ENCODE data around the gene ALPI.
A peak's percentile ranks its signal among the peaks of the same experiment; 100 is the strongest.
"Not testable (repeated sequence)": the region's sequence is repeated elsewhere in the genome, so short reads cannot be mapped to it uniquely, and the experiment has no call there.

Gene ALPI

DNA sequence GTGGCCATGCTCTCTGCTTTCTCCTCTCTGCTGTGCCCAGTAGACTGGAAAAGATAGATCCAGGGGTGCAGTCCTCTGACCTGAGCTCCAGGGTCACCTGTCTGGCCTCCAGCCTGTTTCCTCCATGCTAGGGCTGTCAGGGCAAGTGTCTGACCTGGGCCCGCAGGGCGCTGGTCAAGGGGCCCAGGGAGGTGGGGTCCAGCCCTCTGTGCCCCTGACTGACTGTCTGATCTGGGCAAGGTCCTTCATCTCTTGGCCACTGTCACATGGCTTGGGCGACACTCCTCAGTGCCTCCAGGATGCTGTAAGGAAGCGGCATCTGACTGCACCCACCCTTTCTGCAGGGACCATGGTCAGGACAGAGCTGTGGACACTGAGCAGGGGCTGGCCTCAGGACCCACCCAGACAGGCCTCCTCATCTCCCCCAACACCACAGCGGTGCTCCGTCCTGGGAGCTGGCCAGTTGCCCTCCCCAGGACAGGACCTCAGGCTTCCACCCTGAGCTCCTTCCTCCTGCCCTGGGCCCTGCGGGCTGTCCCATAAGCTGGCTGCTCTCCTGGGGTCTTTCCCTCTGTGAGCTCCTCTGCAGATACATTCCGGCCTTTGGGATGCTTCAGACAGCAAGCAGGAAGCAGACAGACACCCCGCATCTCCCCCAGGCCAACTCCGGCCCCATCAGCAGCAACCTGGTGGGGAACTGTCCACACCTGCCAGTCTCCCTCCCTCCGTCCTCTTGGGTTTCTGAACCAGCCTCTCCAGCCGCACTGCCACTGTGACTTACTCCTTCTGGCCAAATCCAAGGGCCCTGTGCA is 21.2 kb upstream of the ALPI start:
- Mint-ChIP-seq H3K27ac (no peak overlapping the region), H3K4me1 (no peaks in the 10 kb centered on the region), H3K4me3 (no peak overlapping the region), H3K36me3 (no peaks in the 10 kb centered on the region), H3K27me3 (peaks cover 16% of the 10 kb centered on the region), H3K9me3 (no peaks in the 10 kb centered on the region)
- DNase-seq, result no peak
- CTCF ChIA-PET, result interaction anchor here (1.0 to 1.1 kb wide), 3 partner anchors 12 to 513 kb away, joined by 3 read pairs; no protein-coding TSS in a partner anchor

DNA sequence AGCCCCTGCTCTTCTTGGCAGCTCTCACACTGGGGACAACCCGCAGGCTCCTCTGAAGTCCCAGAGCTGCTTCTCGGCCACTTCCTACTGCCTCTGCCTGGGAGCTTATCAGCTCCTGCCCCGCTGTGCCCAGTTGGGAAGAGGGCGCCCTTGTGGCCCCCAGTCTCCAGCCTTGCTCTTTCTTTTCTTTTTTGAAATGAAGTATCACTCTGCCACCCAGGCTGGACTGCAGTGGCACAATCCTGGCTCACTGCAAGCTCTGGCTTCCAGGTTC is 20.6 kb upstream of the ALPI start:
- peaks cover 16% of the 10 kb centered on the region for H3K27me3 Mint-ChIP-seq
- no peaks in the 10 kb centered on the region for H3K36me3 Mint-ChIP-seq
- H3K27ac Mint-ChIP-seq, result no peak overlapping the region
- DNase-seq, result no peak
- CTCF ChIA-PET, result interaction anchor here (1.0 to 1.1 kb wide), 3 partner anchors 12 to 513 kb away, joined by 3 read pairs; no protein-coding TSS in a partner anchor
- H3K4me1 Mint-ChIP-seq, result no peaks in the 10 kb centered on the region
- H3K9me3 Mint-ChIP-seq, result no peaks in the 10 kb centered on the region
- H3K4me3 Mint-ChIP-seq, result no peak overlapping the region

DNA sequence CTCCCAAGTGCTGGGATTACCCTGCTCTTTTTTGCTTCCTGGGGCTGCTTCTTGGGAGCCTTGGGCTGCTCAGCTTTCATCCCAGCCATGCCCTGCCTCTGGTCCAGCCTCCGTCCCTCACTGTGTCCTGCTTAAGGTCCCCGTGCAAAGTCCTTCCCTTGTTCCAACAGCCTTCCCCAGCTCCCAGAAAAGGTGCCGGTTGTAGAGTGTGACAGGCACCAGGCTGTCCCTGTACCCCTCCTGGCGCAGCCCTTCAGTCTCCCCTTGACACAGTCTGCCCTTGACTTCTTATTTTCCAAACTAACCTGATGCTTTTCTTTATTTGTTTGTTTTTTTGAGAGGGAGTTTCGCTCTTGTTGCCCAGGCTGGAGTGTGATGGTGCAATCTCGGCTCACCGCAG is 20.1 kb upstream of the ALPI start:
- Mint-ChIP-seq H3K27ac (no peak overlapping the region), H3K4me3 (no peak overlapping the region), H3K9me3 (no peaks in the 10 kb centered on the region), H3K4me1 (no peaks in the 10 kb centered on the region), H3K36me3 (no peaks in the 10 kb centered on the region), H3K27me3 (peaks cover 21% of the 10 kb centered on the region)
- DNase-seq, result no peak
- CTCF ChIA-PET, result interaction anchor here (1.0 kb wide), 2 partner anchors 11 to 514 kb away, joined by 3 read pairs; no protein-coding TSS in a partner anchor

- Mint-ChIP-seq H3K27ac (no peak overlapping the region), H3K4me1 (no peaks in the 10 kb centered on the region), H3K27me3 (peaks cover 21% of the 10 kb centered on the region), H3K36me3 (no peaks in the 10 kb centered on the region), H3K4me3 (no peak overlapping the region), H3K9me3 (no peaks in the 10 kb centered on the region)
- CTCF ChIA-PET, result interaction anchor here (1.2 to 1.8 kb wide), 3 partner anchors 26 to 103 kb away, joined by 3 to 6 read pairs (median 5); no protein-coding TSS in a partner anchor
- no peak for DNase-seq
These were observed 19.4 kb upstream of the ALPI start for GRCh38 chr2:232436381-232437194.

DNA sequence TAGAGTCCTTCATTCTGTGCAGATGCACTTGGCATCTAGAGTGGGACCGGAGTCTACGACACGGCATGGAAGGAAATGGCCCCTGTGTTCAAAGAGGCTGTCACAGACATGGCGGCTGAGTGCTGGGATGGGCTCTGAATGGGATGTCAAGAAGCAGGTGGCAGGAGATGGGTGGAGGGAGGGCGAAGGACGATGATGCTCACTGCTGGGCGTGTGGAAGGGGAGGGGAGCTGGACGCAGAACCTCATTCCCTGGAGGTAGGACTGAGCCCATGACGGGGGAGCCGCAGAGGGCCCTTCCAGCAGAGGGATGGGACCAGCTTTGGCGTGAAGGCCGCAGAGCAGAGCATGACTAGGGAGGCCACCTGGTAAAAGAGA is 18.8 kb upstream of the ALPI start:
- CTCF ChIA-PET, result interaction anchor here (0.9 to 1.8 kb wide), 4 partner anchors 12 to 103 kb away, joined by 3 to 6 read pairs (median 4); no protein-coding TSS in a partner anchor
- no peak for DNase-seq
- H3K4me3 Mint-ChIP-seq, result no peak overlapping the region
- peaks cover 21% of the 10 kb centered on the region for H3K27me3 Mint-ChIP-seq
- no peaks in the 10 kb centered on the region for H3K36me3 Mint-ChIP-seq
- no peaks in the 10 kb centered on the region for H3K4me1 Mint-ChIP-seq
- no peak overlapping the region for H3K27ac Mint-ChIP-seq
- H3K9me3 Mint-ChIP-seq, result no peaks in the 10 kb centered on the region

- no peak overlapping the region for H3K27ac Mint-ChIP-seq
- no peaks in the 10 kb centered on the region for H3K9me3 Mint-ChIP-seq
- CTCF ChIA-PET, result interaction anchor here (0.9 to 1.8 kb wide), 3 partner anchors 13 to 104 kb away, joined by 3 to 6 read pairs (median 5); no protein-coding TSS in a partner anchor
- H3K4me3 Mint-ChIP-seq, result no peak overlapping the region
- no peaks in the 10 kb centered on the region for H3K36me3 Mint-ChIP-seq
- H3K27me3 Mint-ChIP-seq, result peaks cover 21% of the 10 kb centered on the region
- H3K4me1 Mint-ChIP-seq, result no peaks in the 10 kb centered on the region
- DNase-seq, result no peak
These were observed 17.9 kb upstream of the ALPI start for GRCh38 chr2:232438091-232438490.

GRCh38 chr2:232438951-232439757 is 16.8 kb upstream of the ALPI start:
- Mint-ChIP-seq H3K9me3 (no peaks in the 10 kb centered on the region), H3K4me1 (no peaks in the 10 kb centered on the region), H3K27me3 (peaks cover 21% of the 10 kb centered on the region), H3K4me3 (no peak overlapping the region), H3K36me3 (no peaks in the 10 kb centered on the region), H3K27ac (no peak overlapping the region)
- CTCF ChIA-PET, result interaction anchor here (0.7 to 3.0 kb wide), 18 partner anchors 10 to 540 kb away, joined by 3 to 21 read pairs (median 4); partner anchors contain the start of gene PRSS56
- peak; percentile 60 for DNase-seq

DNA sequence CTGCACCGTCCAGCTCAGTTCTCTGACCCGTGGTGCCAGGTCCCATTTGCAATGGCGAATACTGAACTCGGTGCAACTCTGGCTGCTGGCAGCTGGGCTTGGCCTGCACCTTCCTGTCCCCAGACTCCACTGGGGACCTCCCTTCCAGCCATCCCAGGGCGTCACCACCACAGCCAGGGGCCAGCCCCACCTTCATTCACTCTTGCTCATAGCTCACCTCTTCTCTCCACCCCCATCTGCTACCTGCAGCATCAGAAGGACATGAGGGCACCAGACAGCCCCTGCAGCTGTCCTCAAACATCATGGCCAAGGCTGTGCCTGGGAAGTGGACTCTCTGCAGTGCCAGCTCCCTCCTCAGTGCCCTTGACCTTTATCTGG is 16.2 kb upstream of the ALPI start:
- no peak for DNase-seq
- H3K27me3 Mint-ChIP-seq, result peaks cover 24% of the 10 kb centered on the region
- H3K4me3 Mint-ChIP-seq, result no peak overlapping the region
- CTCF ChIA-PET, result interaction anchor here (0.7 to 3.0 kb wide), 16 partner anchors 10 to 541 kb away, joined by 3 to 21 read pairs (median 4); partner anchors contain the start of gene PRSS56
- H3K36me3 Mint-ChIP-seq, result no peaks in the 10 kb centered on the region
- H3K9me3 Mint-ChIP-seq, result no peaks in the 10 kb centered on the region
- H3K4me1 Mint-ChIP-seq, result no peaks in the 10 kb centered on the region
- H3K27ac Mint-ChIP-seq, result no peak overlapping the region

- CTCF ChIA-PET, result interaction anchor here (1.0 to 3.0 kb wide), 12 partner anchors 11 to 540 kb away, joined by 3 to 21 read pairs (median 5); partner anchors contain the start of gene PRSS56
- H3K4me3 Mint-ChIP-seq, H3K27ac Mint-ChIP-seq: not testable (repeated sequence)
These were observed 15.5 kb upstream of the ALPI start for GRCh38 chr2:232440220-232441018.

DNA sequence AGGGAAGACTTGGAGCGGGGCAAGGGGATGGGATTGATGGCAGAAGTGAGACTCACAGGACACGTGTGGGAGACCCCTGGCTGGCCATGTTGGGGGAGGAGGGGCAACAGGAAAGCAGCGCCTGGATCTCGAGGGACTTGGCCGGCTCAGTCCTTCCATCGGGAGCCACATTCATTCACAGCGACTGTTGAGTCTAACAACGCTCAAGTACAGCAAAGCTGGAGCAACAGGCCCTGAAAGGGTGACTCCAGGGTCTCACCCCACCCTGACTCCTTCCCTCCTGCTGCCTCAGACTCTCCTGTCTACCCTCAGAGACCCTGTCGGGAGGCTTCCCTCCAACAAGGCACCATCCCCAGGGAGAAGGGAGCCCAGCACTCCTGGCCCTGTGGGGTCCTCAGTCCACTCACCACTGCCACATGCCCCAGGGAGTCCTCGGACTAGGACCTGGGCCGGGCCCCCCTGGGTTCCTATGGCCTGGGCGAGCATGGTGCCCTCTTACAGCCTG is 14.8 kb upstream of the ALPI start:
- no peaks in the 10 kb centered on the region for H3K9me3 Mint-ChIP-seq

More at GRCh38 chr2:232440220-232441018, 15.5 kb upstream of the ALPI start:
- H3K9me3 Mint-ChIP-seq, H3K36me3 Mint-ChIP-seq, H3K4me1 Mint-ChIP-seq: not testable (repeated sequence)
- DNase-seq, result peak; percentile 90
- peaks cover 19% of the 10 kb centered on the region for H3K27me3 Mint-ChIP-seq

GRCh38 chr2:232441922-232442321 is 14.0 kb upstream of the ALPI start:
- H3K4me1 Mint-ChIP-seq, H3K36me3 Mint-ChIP-seq, DNase-seq, CTCF ChIA-PET, H3K27ac Mint-ChIP-seq, H3K9me3 Mint-ChIP-seq, H3K4me3 Mint-ChIP-seq: not testable (repeated sequence)
- peaks cover 13% of the 10 kb centered on the region for H3K27me3 Mint-ChIP-seq

More for the DNA sequence above, 14.8 kb upstream of the ALPI start:
- no peak for DNase-seq
- CTCF ChIA-PET, result interaction anchor here (0.8 to 3.0 kb wide), 3 partner anchors 106 to 540 kb away, joined by 3 to 12 read pairs (median 7); no protein-coding TSS in a partner anchor
- Mint-ChIP-seq H3K27me3 (peaks cover 13% of the 10 kb centered on the region), H3K36me3 (no peaks in the 10 kb centered on the region), H3K4me1 (no peaks in the 10 kb centered on the region), H3K27ac (no peak overlapping the region), H3K4me3 (no peak overlapping the region)

DNA sequence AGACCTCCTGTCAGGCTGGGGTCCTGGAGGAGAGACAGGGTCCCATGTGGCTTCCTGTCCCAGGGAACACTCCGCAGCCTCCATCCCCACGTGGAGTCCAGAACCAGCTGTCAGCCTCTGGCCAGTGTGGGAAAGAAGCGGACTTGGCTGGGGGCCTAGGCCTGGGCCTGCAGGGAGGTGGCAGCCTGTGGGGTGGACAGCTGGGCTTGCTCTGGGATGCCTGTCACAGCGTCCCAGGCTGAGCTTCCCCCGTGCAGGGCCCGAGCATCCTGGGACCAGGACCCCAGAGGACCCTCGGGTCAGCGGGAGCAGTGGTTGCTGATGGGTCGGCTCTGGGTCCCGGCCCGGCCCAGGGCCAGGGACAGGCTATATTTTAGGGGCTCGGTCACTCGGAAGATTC is 13.5 kb upstream of the ALPI start:
- DNase-seq, H3K27ac Mint-ChIP-seq, H3K4me1 Mint-ChIP-seq, H3K9me3 Mint-ChIP-seq, H3K4me3 Mint-ChIP-seq, CTCF ChIA-PET, H3K36me3 Mint-ChIP-seq: not testable (repeated sequence)
- peaks cover 13% of the 10 kb centered on the region for H3K27me3 Mint-ChIP-seq

DNA sequence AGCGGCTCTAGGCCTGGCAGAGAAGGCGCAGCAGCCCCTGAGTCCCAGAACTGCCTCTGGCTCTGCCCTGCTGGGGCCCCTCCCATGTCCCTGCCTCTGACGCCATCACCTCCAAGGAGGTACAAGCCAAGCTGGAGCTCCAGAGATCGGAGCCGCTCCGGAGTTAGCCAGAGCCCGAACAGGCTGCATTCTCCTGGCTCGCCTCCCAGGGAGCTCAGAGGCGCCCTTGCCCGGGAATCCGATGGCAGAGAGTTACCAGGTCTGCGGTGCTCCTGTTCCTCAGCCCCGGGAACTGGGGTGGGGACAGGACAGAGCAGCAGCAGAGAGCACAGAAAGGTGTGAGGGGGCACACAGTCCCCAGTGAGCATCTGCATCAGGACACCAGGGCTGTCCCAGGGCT is 12.9 kb upstream of the ALPI start:
- H3K4me1 Mint-ChIP-seq, H3K27ac Mint-ChIP-seq, DNase-seq, H3K4me3 Mint-ChIP-seq, CTCF ChIA-PET, H3K9me3 Mint-ChIP-seq, H3K36me3 Mint-ChIP-seq: not testable (repeated sequence)
- H3K27me3 Mint-ChIP-seq, result peaks cover 13% of the 10 kb centered on the region
